Measurements from ENCODE around the gene SPATA9.

The SPATA9 gene

GRCh38 chr5:95723632-95724369, 41.0 kb upstream of the SPATA9 start:
- no peak for TF ChIP-seq CTCF (IDR thresholded peaks at IDR 0.05; ENCODE audit: low read length, missing control alignments)
- no peak overlapping the region for H3K4me3 ChIP-seq (replicated peaks; ENCODE audit: low read depth, low read length)
- DNase-seq (ENCODE audit: low read depth), result peak; percentile 79

GRCh38 chr5:95721582-95722295, 38.9 kb upstream of the SPATA9 start:
- no peak for DNase-seq (ENCODE audit: low read depth)
- no peak overlapping the region for H3K4me3 ChIP-seq (replicated peaks; ENCODE audit: low read depth, low read length)
- no peak for TF ChIP-seq CTCF (IDR thresholded peaks at IDR 0.05; ENCODE audit: low read length, missing control alignments)

GRCh38 chr5:95720094-95720786, 37.4 kb upstream of the SPATA9 start:
- H3K4me3 ChIP-seq (replicated peaks; ENCODE audit: low read depth, low read length), result no peak overlapping the region
- no peak for TF ChIP-seq CTCF (IDR thresholded peaks at IDR 0.05; ENCODE audit: low read length, missing control alignments)
- no peak for DNase-seq (ENCODE audit: low read depth)

- no peak overlapping the region for H3K4me3 ChIP-seq (replicated peaks; ENCODE audit: low read depth, low read length)
- no peak for DNase-seq (ENCODE audit: low read depth)
- TF ChIP-seq CTCF (IDR thresholded peaks at IDR 0.05; ENCODE audit: low read length, missing control alignments), result no peak
Measured at GRCh38 chr5:95718738-95719137, 35.9 kb upstream of the SPATA9 start.

GRCh38 chr5:95718203-95718602, 35.4 kb upstream of the SPATA9 start:
- no peak overlapping the region for H3K4me3 ChIP-seq (replicated peaks; ENCODE audit: low read depth, low read length)
- no peak for DNase-seq (ENCODE audit: low read depth)
- no peak for TF ChIP-seq CTCF (IDR thresholded peaks at IDR 0.05; ENCODE audit: low read length, missing control alignments)

- TF ChIP-seq CTCF (IDR thresholded peaks at IDR 0.05; ENCODE audit: low read length, missing control alignments), result no peak
- DNase-seq (ENCODE audit: low read depth), result no peak
- no peak overlapping the region for H3K4me3 ChIP-seq (replicated peaks; ENCODE audit: low read depth, low read length)
Measured at GRCh38 chr5:95717439-95717838, 34.6 kb upstream of the SPATA9 start.

All from fibroblast of pulmonary artery (primary cell).